Thoracic aorta (tissue), 2 donors: ENCODE measurements around the gene APP. TPM values are rescaled to one million over a fixed set of nuclear protein-coding genes. Genes with fewer than 3 reads are reported as not detected.
A peak's percentile ranks its signal among the peaks of the same experiment; 100 is the strongest.

Experiments used
- ATAC-seq: fragments of 150-250 bp; one replicate; pipeline ENCODE4 v1.8.0; 2017; ENCODE audit warnings: low read depth; ENCODE audit not compliant: insufficient number of reproducible peaks, low FRiP score
- DNase-seq: peaks from one replicate; pipeline ENCODE4 v3.0.0-alpha.2; 2020; ENCODE audit warnings: low spot score
- H3K27ac ChIP-seq, 2 donors: fragments of 200-600 bp; sonication (generic); 1 replicate in 1 of 2; 2 replicates in 1 of 2; pipeline ENCODE4 v1.5.1; 2016; ENCODE audit warnings: mild to moderate bottlenecking in 2 of 2, moderate library complexity in 2 of 2
- H3K27me3 ChIP-seq: fragments of 200-600 bp; sonication (generic); replicated peaks from 2 replicates; pipeline ENCODE4 v1.6.0; 2016; ENCODE audit warnings: mild to moderate bottlenecking; ENCODE audit not compliant: insufficient read depth
- H3K36me3 ChIP-seq: fragments of 200-600 bp; sonication (generic); one replicate; pipeline ENCODE4 v1.5.1; 2016
- H3K4me1 ChIP-seq, 2 donors: fragments of 200-600 bp; sonication (generic); 1 replicate in 1 of 2; 2 replicates in 1 of 2; pipeline versions ENCODE4 v1.5.1 to v1.6.0; 2016; ENCODE audit warnings: low read depth in 2 of 2, mild to moderate bottlenecking in 1 of 2; ENCODE audit not compliant: control insufficient read depth in 1 of 2
- H3K4me3 ChIP-seq: fragments of 200-600 bp; sonication (generic); 2 replicates; pipeline ENCODE4 v1.5.1; 2016; ENCODE audit warnings: mild to moderate bottlenecking
- H3K9me3 ChIP-seq: fragments of 200-600 bp; sonication (generic); 2 replicates; pipeline ENCODE4 v1.5.1; 2016
- CTCF ChIP-seq: fragments of 200-600 bp; sonication (generic); IDR thresholded peaks from one replicate; pipeline ENCODE4 v1.5.1; 2019; ENCODE audit warnings: antibody characterized with exemption
- total RNA-seq, 2 donors: library from RNA; depleted of rRNA; stranded (reverse); fragments of >200 nt; gene quantifications; one replicate each; pipeline versions ENCODE4 v1.1.0 to v1.2.3, GENCODE V29; 2016

Gene APP
- total RNA-seq, 2 donors from 2014 or later = 342 to 468 TPM

DNA sequence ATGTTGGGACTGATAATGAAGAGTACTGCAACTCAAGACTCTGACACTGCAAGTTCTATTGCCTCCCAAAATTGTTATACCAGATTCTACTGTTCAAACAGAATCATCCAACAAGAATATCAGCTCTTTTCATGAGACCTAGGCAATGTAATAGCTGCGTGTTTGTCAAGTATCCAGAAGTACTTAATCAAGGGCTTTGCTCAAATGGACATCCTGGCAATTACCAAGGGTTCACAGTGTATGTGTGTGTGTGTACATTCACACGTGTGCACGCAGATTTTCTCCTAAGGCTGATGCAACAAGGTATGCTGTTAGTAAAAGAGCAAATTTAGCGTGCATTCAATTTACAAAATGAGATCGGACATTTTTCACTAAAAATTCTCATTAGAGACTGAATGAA is 261.2 kb downstream of the APP start:
- H3K9me3 ChIP-seq = no peaks in the 10 kb centered on the region
- TF ChIP-seq CTCF = no peak

GRCh38 chr21:25908495-25908894 is 262.1 kb downstream of the APP start:
- H3K4me1 ChIP-seq = peaks cover 18 to 41% of the 10 kb centered on the region in 2 donors
- ATAC-seq (no peak), DNase-seq (no peak)
- H3K9me3 ChIP-seq = no peaks in the 10 kb centered on the region
- H3K4me3 ChIP-seq = no peak overlapping the region
- no peaks in the 10 kb centered on the region for H3K27me3 ChIP-seq
- H3K27ac ChIP-seq = no peak overlapping the region
- no peak for TF ChIP-seq CTCF
- no peaks in the 10 kb centered on the region for H3K36me3 ChIP-seq

More for the DNA sequence above, 261.2 kb downstream of the APP start:
- H3K36me3 ChIP-seq = no peaks in the 10 kb centered on the region
- H3K4me3 ChIP-seq = no peak overlapping the region
- H3K4me1 ChIP-seq = peaks cover 18 to 39% of the 10 kb centered on the region in 2 donors
- no peak for ATAC-seq
- DNase-seq = no peak
- no peak overlapping the region for H3K27ac ChIP-seq
- H3K27me3 ChIP-seq = no peaks in the 10 kb centered on the region

GRCh38 chr21:25907573-25908275 is 262.8 kb downstream of the APP start:
- peak overlapping the region in 1 of 2 donors; percentile 47 for H3K27ac ChIP-seq
- H3K4me3 ChIP-seq = no peak overlapping the region
- no peaks in the 10 kb centered on the region for H3K36me3 ChIP-seq
- no peak for TF ChIP-seq CTCF
- ATAC-seq (no peak), DNase-seq (no peak)
- no peaks in the 10 kb centered on the region for H3K9me3 ChIP-seq
- no peaks in the 10 kb centered on the region for H3K27me3 ChIP-seq
- H3K4me1 ChIP-seq = peaks cover 18 to 41% of the 10 kb centered on the region in 2 donors

- H3K9me3 ChIP-seq = no peaks in the 10 kb centered on the region
- no peak overlapping the region for H3K27ac ChIP-seq
- H3K4me3 ChIP-seq = no peak overlapping the region
- H3K4me1 ChIP-seq = peaks cover 18 to 33% of the 10 kb centered on the region in 2 donors
- ATAC-seq (no peak), DNase-seq (no peak)
- no peak for TF ChIP-seq CTCF
- H3K27me3 ChIP-seq = no peaks in the 10 kb centered on the region
- no peaks in the 10 kb centered on the region for H3K36me3 ChIP-seq
Observed at GRCh38 chr21:25906587-25906986, 264.0 kb downstream of the APP start.

DNA sequence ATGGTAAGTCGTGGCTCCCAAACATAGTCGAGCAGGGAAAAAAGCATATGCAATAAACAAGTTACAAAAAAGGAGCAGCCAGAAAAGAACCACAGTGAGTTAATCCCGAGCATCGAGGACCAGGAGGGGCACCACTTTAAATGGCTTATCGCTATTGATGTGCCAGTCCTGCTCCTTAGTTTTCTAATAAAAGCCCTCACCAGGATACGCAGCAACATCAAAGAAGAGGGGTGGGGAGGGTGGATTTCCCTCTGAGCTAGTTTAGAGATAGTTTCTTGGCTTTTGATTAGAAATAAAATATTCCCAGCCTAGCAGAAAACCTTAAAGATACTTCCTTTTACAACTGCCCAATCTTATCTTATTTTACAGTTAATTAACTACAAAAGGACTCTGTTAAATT is 265.4 kb downstream of the APP start:
- Histone ChIP-seq H3K4me1 (peaks cover 18 to 33% of the 10 kb centered on the region in 2 donors), H3K36me3 (no peaks in the 10 kb centered on the region), H3K27me3 (no peaks in the 10 kb centered on the region), H3K4me3 (no peak overlapping the region), H3K27ac (no peak overlapping the region), H3K9me3 (no peaks in the 10 kb centered on the region)
- ATAC-seq (no peak), DNase-seq (no peak)
- no peak for TF ChIP-seq CTCF
